ENCODE measurements around the gene IL17B. TPM values are rescaled to one million over a fixed set of nuclear protein-coding genes. Genes with fewer than 3 reads are reported as not detected.

IL17B gene
- total and polyA plus RNA-seq, 2 of the 8 experiments (the other 6 are each of a cell fraction or from before 2014, with no cell fraction given), result 0.18 TPM; not detected in 1

DNA sequence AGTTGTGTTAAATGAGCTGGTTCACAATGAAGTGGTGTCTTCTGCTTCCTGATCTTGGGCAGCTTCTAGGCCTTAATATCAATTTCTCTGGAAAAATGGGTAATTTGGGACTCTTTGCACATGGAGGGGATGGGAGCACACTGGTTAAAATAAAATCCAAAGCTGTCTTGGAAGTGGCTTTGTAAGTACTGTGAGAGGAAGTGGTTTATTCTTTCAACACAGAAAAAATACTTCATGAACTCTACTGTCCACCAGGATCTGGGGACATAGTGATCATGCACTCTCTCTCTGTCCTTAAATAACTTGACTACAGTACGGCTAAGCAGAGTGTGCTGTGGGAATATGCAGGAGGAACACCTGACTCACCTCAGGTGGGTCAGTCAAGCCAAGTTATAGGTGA, 18.8 kb downstream of the IL17B start (continued):
- TF ChIP-seq TBP (IDR thresholded peaks at IDR 0.05; ENCODE audit: low read depth, low read length) (no peak), RNF2 (IDR thresholded peaks at IDR 0.05; ENCODE audit: borderline replicate concordance, low read depth, low read length, missing control alignments, poor library complexity, severe bottlenecking) (no peak), HDAC2 (IDR thresholded peaks at IDR 0.05; ENCODE audit: borderline replicate concordance in 1 of 2, low read depth in 2 of 2, low read length in 2 of 2) (no peak)

All from H1 (cell line).